Skin of body (tissue), 2 donors: Measurements from ENCODE around the gene ASTN2. TPM values are rescaled to one million over a fixed set of nuclear protein-coding genes. Genes with fewer than 3 reads are reported as not detected.

Source experiments
- DNase-seq: peaks from one replicate; lab custom pipeline; 2025; lab: John Stamatoyannopoulos, UW
- total RNA-seq: library from RNA; depleted of rRNA; stranded (reverse); fragments of >200 nt; gene quantifications from one replicate; pipeline ENCODE4 v1.2.3, GENCODE V29; 2014

Gene ASTN2
- total RNA-seq, 1 donor from 2014 or later, result 10.0 TPM

- no peak for DNase-seq
Observed at GRCh38 chr9:116749176-116749575, 665.7 kb downstream of the ASTN2 start.

GRCh38 chr9:116741742-116742141, 673.1 kb downstream of the ASTN2 start:
- no peak for DNase-seq

- DNase-seq, result no peak
Observed at GRCh38 chr9:116741086-116741740, 673.6 kb downstream of the ASTN2 start.

- peak; percentile 34 for DNase-seq
Observed at GRCh38 chr9:116737152-116737546, 677.7 kb downstream of the ASTN2 start.

GRCh38 chr9:116736399-116737151, 678.3 kb downstream of the ASTN2 start:
- no peak for DNase-seq

- no peak for DNase-seq
Observed at GRCh38 chr9:116733010-116733641, 681.7 kb downstream of the ASTN2 start.

- no peak for DNase-seq
Observed at GRCh38 chr9:116726602-116727001, 688.3 kb downstream of the ASTN2 start.

GRCh38 chr9:116724123-116724522, 690.7 kb downstream of the ASTN2 start:
- no peak for DNase-seq

GRCh38 chr9:116721944-116722343, 692.9 kb downstream of the ASTN2 start:
- DNase-seq, result no peak

GRCh38 chr9:116721411-116721810, 693.4 kb downstream of the ASTN2 start:
- DNase-seq, result no peak

- no peak for DNase-seq
Observed at GRCh38 chr9:116720111-116720510, 694.7 kb downstream of the ASTN2 start.

GRCh38 chr9:116718111-116718510, 696.7 kb downstream of the ASTN2 start:
- DNase-seq, result no peak

- DNase-seq, result peak; percentile 95
Observed at GRCh38 chr9:116717150-116717549, 697.7 kb downstream of the ASTN2 start.

GRCh38 chr9:116716438-116716837, 698.4 kb downstream of the ASTN2 start:
- DNase-seq, result no peak

GRCh38 chr9:116715751-116716150, 699.1 kb downstream of the ASTN2 start:
- DNase-seq, result no peak

GRCh38 chr9:116713271-116713670, 701.6 kb downstream of the ASTN2 start:
- no peak for DNase-seq

GRCh38 chr9:116712781-116713180, 702.1 kb downstream of the ASTN2 start:
- DNase-seq, result no peak

GRCh38 chr9:116706310-116707290, 708.3 kb downstream of the ASTN2 start:
- no peak for DNase-seq

- DNase-seq, result no peak
Observed at GRCh38 chr9:116705531-116705930, 709.3 kb downstream of the ASTN2 start.

- no peak for DNase-seq
Observed at GRCh38 chr9:116704470-116704869, 710.4 kb downstream of the ASTN2 start.

GRCh38 chr9:116703634-116704033, 711.2 kb downstream of the ASTN2 start:
- DNase-seq, result no peak
